Body of pancreas (tissue), 4 donors: Measurements from ENCODE around the gene EIF2A. TPM values are rescaled to one million over a fixed set of nuclear protein-coding genes. Genes with fewer than 3 reads are reported as not detected.

Source experiments
- ATAC-seq: fragments of 150-250 bp; one replicate; pipeline ENCODE4 v1.9.1; 2016
- DNase-seq, 4 donors: peaks; one replicate each; pipeline ENCODE4 v3.0.0-alpha.2; 2019
- H3K27ac ChIP-seq, 4 donors: fragments of 200-600 bp; sonication (generic); 1 replicate in 3 of 4; 2 replicates in 1 of 4; pipeline versions ENCODE4 v1.5.1 to v1.6.1; 2016 to 2019; ENCODE audit warnings: mild to moderate bottlenecking in 1 of 4, mixed read lengths in 1 of 4, moderate library complexity in 1 of 4
- H3K27me3 ChIP-seq, 2 donors: fragments of 200-600 bp; sonication (generic); one replicate each; pipeline ENCODE4 v1.6.0; 2016; ENCODE audit warnings: mild to moderate bottlenecking in 1 of 2
- H3K36me3 ChIP-seq, 2 donors: fragments of 200-600 bp; sonication (generic); replicated peaks in 1 of 2; 2 replicates each; pipeline ENCODE4 v1.5.1; 2016; ENCODE audit warnings: low read depth in 2 of 2; ENCODE audit not compliant: insufficient read depth in 1 of 2
- H3K4me1 ChIP-seq: fragments of 200-600 bp; sonication (generic); one replicate; pipeline ENCODE4 v1.6.0; 2016
- H3K4me3 ChIP-seq, 2 donors: fragments of 200-600 bp; sonication (generic); 1 replicate in 1 of 2; 2 replicates in 1 of 2; pipeline ENCODE4 v1.5.1; 2016 to 2019
- H3K9me3 ChIP-seq, 3 donors: fragments of 200-600 bp; sonication (generic); 1 replicate in 2 of 3; 2 replicates in 1 of 3; pipeline ENCODE4 v1.5.1; 2016
- POLR2A ChIP-seq, 3 donors: fragments of 450-650 bp; IDR thresholded peaks; one replicate each; pipeline ENCODE4 v1.6.1; 2016; ENCODE audit warnings: antibody characterized with exemption in 3 of 3, mild to moderate bottlenecking in 2 of 3
- WGBS, 2 donors: methylation state at CpG; one replicate each; pipeline ENCODE4 v1.1.5; 2017; 5-methylcytosine and 5-hydroxymethylcytosine counted together
- intact Hi-C: fragments of 100-400 bp; cut with DNase I; formaldehyde crosslinking; loops from one replicate; pipeline ENCODE4 v1.15.1; 2023
- total RNA-seq, 2 donors: library from RNA; depleted of rRNA; stranded (reverse); fragments of >200 nt; gene quantifications; one replicate each; pipeline ENCODE4 v1.1.0, GENCODE V29; 2016
- TF ChIP-seq, protein P1 (sequence below), 7 experiments: fragments of 450-650 bp in 4 of 7; fragments of 200-600 bp in 3 of 7; sonication (generic) in 3 of 7; IDR thresholded peaks; one replicate each; pipeline ENCODE4 v1.5.1; 2016 to 2019; ENCODE audit warnings: antibody characterized with exemption in 7 of 7

The EIF2A gene
- total RNA-seq, 2 donors from 2014 or later: 58.7 to 126 TPM

DNA sequence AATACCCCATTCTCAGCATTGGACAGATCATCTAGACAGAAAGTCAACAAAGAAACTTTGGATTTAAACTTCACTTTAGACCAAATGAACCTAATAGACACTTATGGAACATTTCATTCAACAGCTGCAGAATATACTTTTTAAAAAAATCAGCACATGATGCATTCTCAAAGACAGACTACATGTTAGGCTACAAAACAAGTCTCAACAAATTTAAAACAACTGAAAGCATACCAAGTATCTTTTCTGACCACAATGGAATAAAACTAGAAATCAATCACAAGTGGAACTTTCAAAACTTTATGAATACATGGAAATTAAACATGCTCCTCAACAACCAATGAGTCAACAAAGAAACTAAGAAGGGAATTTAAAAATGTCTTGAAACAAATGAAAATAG is 38.2 kb upstream of the EIF2A start:
- H3K4me3 ChIP-seq: no peak overlapping the region
- intact Hi-C loops: no loop called here
- no peaks in the 10 kb centered on the region for H3K4me1 ChIP-seq
- no peaks in the 10 kb centered on the region for H3K9me3 ChIP-seq
- DNase-seq (no peak), ATAC-seq (no peak)
- no peaks in the 10 kb centered on the region for H3K36me3 ChIP-seq
- no peak overlapping the region for H3K27ac ChIP-seq
- no peaks in the 10 kb centered on the region for H3K27me3 ChIP-seq
- TF ChIP-seq, protein P1, sequence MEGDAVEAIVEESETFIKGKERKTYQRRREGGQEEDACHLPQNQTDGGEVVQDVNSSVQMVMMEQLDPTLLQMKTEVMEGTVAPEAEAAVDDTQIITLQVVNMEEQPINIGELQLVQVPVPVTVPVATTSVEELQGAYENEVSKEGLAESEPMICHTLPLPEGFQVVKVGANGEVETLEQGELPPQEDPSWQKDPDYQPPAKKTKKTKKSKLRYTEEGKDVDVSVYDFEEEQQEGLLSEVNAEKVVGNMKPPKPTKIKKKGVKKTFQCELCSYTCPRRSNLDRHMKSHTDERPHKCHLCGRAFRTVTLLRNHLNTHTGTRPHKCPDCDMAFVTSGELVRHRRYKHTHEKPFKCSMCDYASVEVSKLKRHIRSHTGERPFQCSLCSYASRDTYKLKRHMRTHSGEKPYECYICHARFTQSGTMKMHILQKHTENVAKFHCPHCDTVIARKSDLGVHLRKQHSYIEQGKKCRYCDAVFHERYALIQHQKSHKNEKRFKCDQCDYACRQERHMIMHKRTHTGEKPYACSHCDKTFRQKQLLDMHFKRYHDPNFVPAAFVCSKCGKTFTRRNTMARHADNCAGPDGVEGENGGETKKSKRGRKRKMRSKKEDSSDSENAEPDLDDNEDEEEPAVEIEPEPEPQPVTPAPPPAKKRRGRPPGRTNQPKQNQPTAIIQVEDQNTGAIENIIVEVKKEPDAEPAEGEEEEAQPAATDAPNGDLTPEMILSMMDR (IDR thresholded peaks at IDR 0.05): no peak
- no peak for TF ChIP-seq POLR2A (IDR thresholded peaks at IDR 0.05)

DNA sequence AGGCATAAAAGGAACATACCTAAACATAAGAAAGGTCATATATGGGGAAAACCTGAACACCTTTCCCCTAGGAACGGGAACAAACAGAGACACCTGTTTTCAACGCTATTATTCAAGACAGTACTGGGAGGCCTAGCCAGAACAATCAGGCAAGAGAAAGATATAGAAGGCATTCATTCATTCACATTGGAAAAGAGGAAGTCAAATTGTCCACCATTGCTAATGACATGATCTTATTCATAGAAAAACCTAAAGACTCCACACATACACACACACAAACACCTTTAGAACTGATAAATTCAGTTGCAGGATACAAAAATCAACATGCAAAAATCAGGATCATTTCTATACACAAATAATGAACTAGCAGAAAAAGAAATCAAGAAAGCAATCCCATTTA is 36.8 kb upstream of the EIF2A start:
- no peaks in the 10 kb centered on the region for H3K27me3 ChIP-seq
- no peak for TF ChIP-seq POLR2A (IDR thresholded peaks at IDR 0.05)
- TF ChIP-seq, protein P1 (IDR thresholded peaks at IDR 0.05): no peak
- no peaks in the 10 kb centered on the region for H3K4me1 ChIP-seq
- H3K27ac ChIP-seq: no peak overlapping the region
- intact Hi-C loops: no loop called here
- H3K36me3 ChIP-seq: no peaks in the 10 kb centered on the region
- no peaks in the 10 kb centered on the region for H3K9me3 ChIP-seq
- DNase-seq: no peak
- WGBS, 2 donors: 87 to 92% methylated on average over 2 of the region's 2 CpGs
- no peak overlapping the region for H3K4me3 ChIP-seq
- no peak for ATAC-seq

DNA sequence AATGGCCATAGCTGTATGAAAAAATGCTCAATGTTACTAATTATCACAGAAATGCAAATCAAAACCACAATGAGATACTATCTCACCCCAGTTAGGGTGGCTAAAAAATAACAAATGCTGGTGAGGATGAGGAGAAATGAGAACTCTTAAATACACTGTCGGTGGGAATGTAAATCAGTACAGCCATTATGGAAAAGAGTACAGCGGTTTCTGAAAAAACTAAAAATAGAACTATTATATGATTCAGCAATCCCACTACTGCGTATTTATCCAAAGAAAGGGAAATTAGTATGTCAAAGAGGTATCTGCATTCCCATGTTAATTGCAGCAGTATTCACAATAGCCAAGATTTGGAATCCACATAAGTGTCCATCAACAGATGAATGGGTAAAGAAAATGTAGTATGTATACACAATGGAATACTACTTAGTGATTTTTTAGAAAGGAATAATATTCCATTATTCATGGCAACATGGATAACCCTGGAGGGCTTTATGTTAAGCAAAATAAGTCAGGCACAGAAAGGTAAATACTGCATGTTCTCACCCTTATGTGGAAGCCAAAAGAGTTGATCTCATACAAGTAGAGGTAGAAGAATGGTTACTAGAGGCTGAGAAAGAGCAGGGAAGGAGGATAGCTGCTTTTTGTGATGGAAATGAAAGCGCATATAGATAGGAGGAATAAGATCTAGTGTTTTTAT is 35.3 kb upstream of the EIF2A start:
- Histone ChIP-seq H3K27me3 (no peaks in the 10 kb centered on the region), H3K36me3 (no peaks in the 10 kb centered on the region), H3K27ac (no peak overlapping the region), H3K4me3 (no peak overlapping the region), H3K4me1 (no peaks in the 10 kb centered on the region), H3K9me3 (no peaks in the 10 kb centered on the region)
- intact Hi-C loops: no loop called here
- no peak for TF ChIP-seq POLR2A (IDR thresholded peaks at IDR 0.05)
- TF ChIP-seq, protein P1 (IDR thresholded peaks at IDR 0.05): no peak
- 82 to 90% methylated on average over 4 of the region's 4 CpGs for WGBS, 2 donors
- DNase-seq (no peak), ATAC-seq (no peak)

DNA sequence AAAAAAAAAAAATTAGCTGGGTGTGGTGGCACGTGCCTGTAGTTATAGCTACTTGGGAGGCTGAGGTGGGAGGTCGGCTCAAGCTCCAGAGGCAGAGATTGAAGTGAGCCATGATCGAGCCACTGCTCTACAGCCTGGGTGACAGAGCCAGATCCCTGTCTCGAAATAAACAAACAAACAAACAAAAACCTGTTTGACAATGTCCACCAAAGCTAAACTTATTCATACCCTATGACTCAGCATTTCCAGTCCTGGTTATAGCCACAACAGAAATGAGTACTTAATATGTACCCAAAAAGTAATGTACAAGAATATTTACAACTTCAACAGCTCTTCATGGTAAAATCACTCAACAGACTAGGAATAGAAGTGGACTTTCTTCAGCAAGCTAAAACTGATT is 31.4 kb upstream of the EIF2A start:
- TF ChIP-seq POLR2A (IDR thresholded peaks at IDR 0.05): no peak
- TF ChIP-seq, protein P1 (IDR thresholded peaks at IDR 0.05): no peak
- Histone ChIP-seq H3K4me3 (no peak overlapping the region), H3K4me1 (no peaks in the 10 kb centered on the region), H3K27me3 (no peaks in the 10 kb centered on the region), H3K27ac (no peak overlapping the region), H3K36me3 (no peaks in the 10 kb centered on the region), H3K9me3 (no peaks in the 10 kb centered on the region)
- ATAC-seq: no peak
- WGBS, 2 donors: 87 to 98% methylated on average over 4 of the region's 4 CpGs
- intact Hi-C loops: no loop called here
- DNase-seq: no peak

DNA sequence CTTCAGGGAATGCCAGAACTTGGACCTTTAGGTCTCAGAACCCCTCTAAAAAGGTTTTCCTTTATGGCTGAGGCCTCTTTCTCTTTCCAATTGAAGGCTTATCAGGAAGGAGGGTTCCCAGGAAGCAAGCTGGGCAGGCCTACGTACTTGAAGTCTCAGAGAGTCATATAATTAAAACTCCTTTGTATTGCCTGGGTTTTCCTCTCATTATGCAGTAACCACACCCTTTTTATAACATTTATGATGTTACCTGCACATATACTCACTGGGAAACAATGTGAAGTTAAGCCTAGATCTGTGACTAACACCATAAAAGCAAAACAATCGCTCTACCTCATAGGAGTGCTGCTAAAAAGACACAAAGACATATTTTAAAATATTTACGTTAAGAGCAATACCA is 27.6 kb upstream of the EIF2A start:
- intact Hi-C loops: no loop called here
- no peak overlapping the region for H3K27ac ChIP-seq
- 86 to 92% methylated on average over 3 of the region's 3 CpGs for WGBS, 2 donors
- H3K27me3 ChIP-seq: no peaks in the 10 kb centered on the region
- no peak overlapping the region for H3K4me3 ChIP-seq
- TF ChIP-seq POLR2A (IDR thresholded peaks at IDR 0.05): no peak
- TF ChIP-seq, protein P1 (IDR thresholded peaks at IDR 0.05): no peak
- H3K9me3 ChIP-seq: no peaks in the 10 kb centered on the region
- no peak for ATAC-seq
- DNase-seq: no peak
- no peaks in the 10 kb centered on the region for H3K36me3 ChIP-seq
- no peaks in the 10 kb centered on the region for H3K4me1 ChIP-seq
